Measurements from ENCODE around the gene SCN1A.
"Not testable (repeated sequence)": the region's sequence is repeated elsewhere in the genome, so short reads cannot be mapped to it uniquely, and the experiment has no call there.

The SCN1A gene

GRCh38 chr2:166135152-166135848 lies 7.5 kb upstream of the SCN1A start:
- DNase-seq (ENCODE audit: low spot score) = no peak

DNA sequence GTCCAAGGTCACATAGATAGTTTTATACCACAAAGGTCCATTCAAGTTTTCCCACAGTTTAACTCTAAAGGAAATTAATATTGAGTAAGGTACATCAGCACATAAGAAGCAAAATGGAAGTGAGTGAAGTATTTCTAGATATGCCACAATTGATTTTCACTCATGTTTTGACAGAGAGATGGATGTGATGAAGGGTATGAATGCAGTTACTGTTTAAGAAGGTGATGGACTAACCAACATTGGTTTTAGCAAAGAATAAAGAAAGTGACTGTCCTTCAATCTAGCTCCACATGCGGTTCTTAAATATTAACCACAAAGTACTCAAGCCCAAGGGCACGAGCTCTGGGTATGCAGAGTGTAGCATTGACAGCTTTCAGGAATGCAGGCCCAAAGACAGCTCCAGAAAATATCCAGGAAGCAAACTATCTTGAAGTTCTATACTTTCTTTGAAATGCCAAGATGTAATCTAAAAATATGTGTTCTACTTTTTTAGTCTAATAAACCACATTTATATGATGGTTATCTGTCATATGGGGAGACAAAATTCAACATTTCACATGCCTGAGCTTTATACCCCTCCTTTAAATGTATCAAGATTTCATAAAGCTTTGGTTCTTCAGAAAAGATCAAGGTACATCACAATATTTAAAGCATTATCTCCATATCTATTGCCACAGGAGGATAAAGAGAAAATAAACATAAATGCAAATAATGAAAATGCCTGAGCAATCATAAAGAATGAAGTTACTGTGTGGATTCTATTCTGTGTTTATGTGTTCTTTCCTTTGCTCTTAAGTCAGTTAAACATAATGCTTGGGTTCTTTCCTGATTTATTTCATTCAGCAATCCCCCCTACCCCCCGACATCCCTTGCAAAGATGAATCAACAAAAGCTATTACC lies 6.7 kb upstream of the SCN1A start:
- DNase-seq (ENCODE audit: low spot score) = no peak

- DNase-seq (ENCODE audit: low spot score) = no peak
Measured at GRCh38 chr2:166133653-166134052, 5.8 kb upstream of the SCN1A start.

DNA sequence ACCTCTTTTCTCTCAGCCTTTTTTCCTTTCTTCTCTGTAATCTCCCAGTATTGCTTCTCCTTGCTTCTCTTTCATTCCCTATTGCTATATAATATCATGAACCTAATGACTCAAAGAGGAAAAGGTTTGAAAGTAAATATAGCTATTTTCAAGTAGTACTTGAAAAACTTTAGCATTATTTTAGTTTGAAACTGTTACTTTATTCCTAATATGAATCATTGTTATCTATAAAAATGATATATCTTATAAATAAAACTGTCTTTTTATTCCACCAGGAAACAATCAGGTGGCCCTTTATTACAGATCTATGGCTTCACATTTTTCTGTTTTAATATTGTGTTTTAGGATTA lies 311 bp upstream of the SCN1A start:
- no peak for DNase-seq (ENCODE audit: low spot score)

DNA sequence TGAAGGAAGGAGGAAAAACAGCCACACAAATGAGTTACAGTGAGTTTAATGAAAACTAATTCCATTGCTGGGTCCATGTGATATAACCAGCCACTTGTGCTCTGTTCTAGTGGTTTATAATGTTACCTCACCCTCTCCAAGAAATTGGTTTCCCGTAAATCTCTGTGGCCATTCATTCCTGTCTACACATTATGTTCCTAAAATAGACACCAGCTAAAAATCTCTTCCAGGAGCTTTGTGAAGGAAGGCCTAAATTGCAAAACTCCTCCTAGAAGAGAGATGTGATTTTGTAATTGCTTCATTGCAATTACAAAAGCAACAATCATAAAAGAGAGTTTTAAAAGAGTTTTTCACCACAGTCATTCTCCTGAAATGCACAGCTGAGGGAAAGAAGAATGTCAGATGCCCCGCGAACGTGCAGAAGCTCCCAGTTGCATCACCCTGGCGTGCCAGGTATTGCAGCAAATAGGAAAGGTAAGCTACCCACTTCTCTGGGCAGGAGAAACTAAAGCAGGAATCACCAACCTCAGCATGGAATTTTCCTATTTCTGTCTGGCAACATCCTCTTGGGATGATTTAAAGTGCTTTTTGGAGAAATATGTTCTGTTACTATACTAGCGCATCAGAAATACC lies 1.7 kb downstream of the SCN1A start:
- peak; percentile 4 for DNase-seq (ENCODE audit: low spot score)

GRCh38 chr2:166125557-166125956 lies 2.3 kb downstream of the SCN1A start:
- no peak for DNase-seq (ENCODE audit: low spot score)

- DNase-seq (ENCODE audit: low spot score) = no peak
Measured at GRCh38 chr2:166118180-166118579, 9.6 kb downstream of the SCN1A start.

- DNase-seq (ENCODE audit: low spot score) = no peak
Measured at GRCh38 chr2:166117491-166117890, 10.3 kb downstream of the SCN1A start.

DNA sequence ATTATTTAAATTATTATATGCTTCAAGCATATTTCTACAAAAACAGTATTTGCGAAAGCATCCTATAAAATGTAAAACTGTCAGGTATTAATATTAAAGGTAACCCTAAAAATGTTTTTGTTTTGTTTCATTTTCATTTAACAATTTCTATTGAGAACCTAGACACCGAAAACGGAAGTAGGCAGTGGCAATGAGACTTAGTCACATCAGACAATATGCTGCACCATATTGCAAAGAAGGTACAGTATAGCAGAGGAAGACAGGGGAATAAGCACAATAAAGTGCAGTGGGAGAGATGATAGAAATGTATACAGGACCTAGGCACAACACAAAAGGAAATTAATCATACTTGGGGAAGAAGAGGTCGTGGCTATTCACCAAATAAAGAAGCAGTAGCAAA lies 12.2 kb downstream of the SCN1A start:
- no peak for DNase-seq (ENCODE audit: low spot score)

DNA sequence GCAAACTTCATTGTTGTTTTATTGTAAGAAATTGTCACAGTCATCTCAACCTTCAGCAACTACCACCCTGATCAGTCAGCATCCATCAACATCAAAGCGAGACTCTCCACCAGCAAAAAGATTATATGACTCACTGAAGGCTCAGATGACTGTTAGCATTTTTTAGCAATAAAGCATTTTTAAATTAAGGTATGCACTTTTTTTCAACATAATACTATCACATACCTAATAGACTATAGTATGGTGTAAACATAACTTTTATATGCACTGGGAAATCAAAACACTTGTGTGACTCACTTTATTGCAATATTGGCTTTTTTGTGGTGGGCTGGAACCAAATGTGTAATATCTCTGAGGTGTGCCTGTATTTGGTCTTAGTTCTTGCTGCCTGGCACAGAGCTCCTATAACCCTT lies 15.6 kb downstream of the SCN1A start:
- DNase-seq (ENCODE audit: low spot score) = peak; percentile 36

GRCh38 chr2:166106431-166107015 lies 21.3 kb downstream of the SCN1A start:
- DNase-seq (ENCODE audit: low spot score) = no peak

- DNase-seq (ENCODE audit: low spot score) = no peak
Measured at GRCh38 chr2:166104773-166105172, 23.0 kb downstream of the SCN1A start.

GRCh38 chr2:166104084-166104483 lies 23.7 kb downstream of the SCN1A start:
- no peak for DNase-seq (ENCODE audit: low spot score)

GRCh38 chr2:166103277-166103676 lies 24.5 kb downstream of the SCN1A start:
- DNase-seq (ENCODE audit: low spot score) = not testable (repeated sequence)

DNA sequence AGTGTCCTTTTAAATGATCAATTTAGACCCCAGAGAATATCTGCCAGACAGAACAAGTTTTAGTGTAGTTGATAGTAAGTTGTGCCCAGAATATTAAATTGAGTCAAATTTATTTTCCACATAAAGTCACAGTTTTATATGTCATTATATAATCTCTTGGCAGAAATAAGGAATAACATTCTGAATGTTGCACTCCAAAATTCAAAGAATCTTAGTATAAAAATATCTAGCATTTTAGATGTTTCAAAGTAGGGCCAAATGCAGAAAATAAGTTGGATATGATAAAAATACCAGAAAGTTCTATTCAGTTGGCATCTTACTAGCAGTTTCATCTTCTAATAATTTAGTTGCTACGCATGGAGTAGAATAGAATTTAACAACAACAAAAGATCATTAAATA lies 33.5 kb downstream of the SCN1A start:
- DNase-seq (ENCODE audit: low spot score) = no peak

DNA sequence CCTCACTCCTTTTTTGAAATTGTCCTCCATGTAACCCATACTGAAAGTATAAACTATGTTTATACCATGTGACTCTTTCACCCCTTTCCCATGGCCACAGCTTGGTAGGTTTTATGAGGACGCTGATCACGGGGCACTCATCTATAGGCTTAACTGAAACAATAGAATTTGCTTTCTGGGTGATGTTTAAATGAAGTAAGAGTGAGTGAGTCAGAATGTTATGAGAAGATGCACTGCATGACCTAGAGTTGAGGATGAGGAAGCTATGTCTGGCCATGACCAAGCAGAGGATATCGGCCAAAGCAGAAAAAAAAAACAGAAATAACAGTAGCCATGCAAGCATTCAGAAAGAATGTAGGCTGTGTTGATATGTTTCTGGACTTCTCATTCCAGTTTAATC lies 34.9 kb downstream of the SCN1A start:
- DNase-seq (ENCODE audit: low spot score) = no peak

GRCh38 chr2:166091439-166091838 lies 36.4 kb downstream of the SCN1A start:
- no peak for DNase-seq (ENCODE audit: low spot score)

GRCh38 chr2:166090908-166091307 lies 36.9 kb downstream of the SCN1A start:
- no peak for DNase-seq (ENCODE audit: low spot score)

GRCh38 chr2:166090346-166090745 lies 37.5 kb downstream of the SCN1A start:
- no peak for DNase-seq (ENCODE audit: low spot score)

GRCh38 chr2:166088634-166089033 lies 39.2 kb downstream of the SCN1A start:
- DNase-seq (ENCODE audit: low spot score) = no peak

DNA sequence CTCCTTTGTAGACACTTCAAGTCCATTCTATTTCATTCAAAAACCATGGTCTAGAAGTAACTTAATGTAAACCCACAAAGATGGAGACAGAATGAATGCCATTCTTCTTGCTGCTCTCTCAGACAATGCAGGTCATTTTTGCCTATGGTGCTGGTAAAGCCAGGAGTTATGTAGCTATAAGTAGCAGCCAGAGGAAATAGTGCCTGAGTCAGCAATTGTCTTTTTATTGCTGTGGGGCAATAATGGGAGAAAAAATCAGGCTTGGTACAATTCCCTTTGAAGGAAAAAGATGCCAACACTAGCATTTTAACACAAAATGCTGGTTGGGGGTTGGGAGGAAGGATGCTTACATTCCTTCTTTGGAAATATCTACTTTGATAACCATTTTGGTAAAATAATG lies 43.5 kb downstream of the SCN1A start:
- no peak for DNase-seq (ENCODE audit: low spot score)

DNA sequence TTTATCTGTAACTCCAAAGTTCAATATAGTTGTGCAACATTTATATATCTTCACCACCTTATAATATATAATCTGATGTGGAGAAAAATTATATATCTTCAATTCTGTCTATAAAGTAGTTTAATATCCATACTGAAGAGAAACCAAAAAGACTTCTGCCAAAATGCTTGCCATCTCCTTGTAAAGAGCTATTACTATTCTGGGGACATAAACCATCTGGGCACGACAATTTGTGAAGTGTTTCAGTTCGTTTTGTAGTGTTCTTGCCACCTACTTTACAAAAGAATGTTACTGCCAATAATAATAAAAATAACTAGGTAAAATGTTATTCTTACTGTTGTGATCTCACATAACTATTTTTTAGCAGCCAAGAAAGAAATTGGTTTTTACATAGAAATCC lies 45.1 kb downstream of the SCN1A start:
- DNase-seq (ENCODE audit: low spot score) = no peak

- DNase-seq (ENCODE audit: low spot score) = no peak
Measured at GRCh38 chr2:166081852-166082251, 46.0 kb downstream of the SCN1A start.
